DND-41 (cell line): ENCODE data around the gene CACNA2D1.

ENCODE experiments used
- ATAC-seq: fragments of 200-7000 bp; cut with Tn5 transposase; 3 replicates; pipeline ENCODE4 v1.9.1; 2021; ENCODE audit warnings: low read depth; ENCODE audit not compliant: insufficient read depth
- DNase-seq: peaks from one replicate; pipeline ENCODE4 v3.0.0-alpha.2; 2020
- H2AFZ ChIP-seq: 2 replicates; pipeline ENCODE4 v1.6.0; 2012; ENCODE audit warnings: low read depth, low read length
- H3K27ac ChIP-seq: 2 replicates; pipeline ENCODE4 v1.5.1; 2012; ENCODE audit warnings: low read length, inconsistent platforms
- H3K27me3 ChIP-seq: fragments of 200-600 bp; sonication (generic); 2 replicates; pipeline ENCODE4 v1.6.0; 2012; ENCODE audit warnings: low read length, mild to moderate bottlenecking, inconsistent platforms; ENCODE audit not compliant: insufficient read depth, poor library complexity
- H3K36me3 ChIP-seq: 2 replicates; pipeline ENCODE4 v1.5.1; 2012; ENCODE audit warnings: low read length, inconsistent platforms; ENCODE audit not compliant: insufficient read depth
- H3K4me1 ChIP-seq: 2 replicates; pipeline ENCODE4 v1.5.1; 2012; ENCODE audit warnings: mild to moderate bottlenecking, low read length; ENCODE audit not compliant: insufficient read depth
- H3K4me2 ChIP-seq: 2 replicates; pipeline ENCODE4 v1.6.0; 2012; ENCODE audit warnings: mild to moderate bottlenecking, moderate library complexity, low read length, inconsistent platforms; ENCODE audit not compliant: insufficient read depth
- H3K4me3 ChIP-seq, 2 experiments: fragments of 200-600 bp in 1 of 2; shearing (Covaris generic) in 1 of 2; 2 replicates each; pipeline ENCODE4 v1.5.1; 2012 to 2016; ENCODE audit warnings: inconsistent platforms in 2 of 2, low read length in 2 of 2, mild to moderate bottlenecking in 2 of 2, low read depth in 1 of 2, moderate library complexity in 1 of 2
- H3K79me2 ChIP-seq: 2 replicates; pipeline ENCODE4 v1.6.0; 2012; ENCODE audit warnings: low read length, inconsistent platforms; ENCODE audit not compliant: insufficient read depth
- H3K9ac ChIP-seq: 2 replicates; pipeline ENCODE4 v1.6.0; 2012; ENCODE audit warnings: low read depth, mild to moderate bottlenecking, inconsistent platforms, low read length, moderate library complexity
- H3K9me3 ChIP-seq: 2 replicates; pipeline ENCODE4 v1.5.1; 2012; ENCODE audit warnings: low read length, moderate library complexity, mild to moderate bottlenecking, inconsistent platforms; ENCODE audit not compliant: insufficient read depth, severe bottlenecking
- H4K20me1 ChIP-seq: 2 replicates; pipeline ENCODE4 v1.6.0; 2012; ENCODE audit warnings: low read length; ENCODE audit not compliant: insufficient read depth
- EZH2 ChIP-seq: IDR thresholded peaks from 3 replicates; pipeline ENCODE4 v1.6.1; 2012; ENCODE audit warnings: borderline replicate concordance, low read depth, mild to moderate bottlenecking, moderate library complexity, low read length, inconsistent platforms; ENCODE audit not compliant: severe bottlenecking
- TF ChIP-seq, protein P1 (sequence below): IDR thresholded peaks from 2 replicates; pipeline ENCODE4 v1.5.1; 2012; ENCODE audit warnings: borderline replicate concordance, low read length, moderate library complexity, mild to moderate bottlenecking; ENCODE audit not compliant: poor library complexity, severe bottlenecking; ENCODE audit errors: extremely low read depth

Gene CACNA2D1

DNA sequence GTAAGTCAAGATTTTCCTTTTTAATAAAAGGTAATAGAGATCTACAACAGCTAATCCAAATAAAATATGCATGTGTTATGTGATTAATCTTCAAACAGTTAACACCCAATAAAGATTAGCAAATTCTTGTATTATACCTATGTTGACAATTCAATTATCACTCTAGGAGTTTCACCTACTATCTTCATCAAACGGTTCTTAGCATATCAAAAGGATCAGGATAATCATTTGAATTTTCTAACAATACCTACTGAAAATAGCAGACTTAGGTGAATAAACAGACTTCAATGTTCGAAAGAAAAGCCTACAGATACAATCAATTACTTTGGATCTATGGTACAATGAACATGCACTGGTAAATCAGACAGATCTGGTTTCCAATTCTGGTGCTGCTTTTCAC is 268.3 kb downstream of the CACNA2D1 start:
- no peak for TF ChIP-seq EZH2
- TF ChIP-seq, protein P1, sequence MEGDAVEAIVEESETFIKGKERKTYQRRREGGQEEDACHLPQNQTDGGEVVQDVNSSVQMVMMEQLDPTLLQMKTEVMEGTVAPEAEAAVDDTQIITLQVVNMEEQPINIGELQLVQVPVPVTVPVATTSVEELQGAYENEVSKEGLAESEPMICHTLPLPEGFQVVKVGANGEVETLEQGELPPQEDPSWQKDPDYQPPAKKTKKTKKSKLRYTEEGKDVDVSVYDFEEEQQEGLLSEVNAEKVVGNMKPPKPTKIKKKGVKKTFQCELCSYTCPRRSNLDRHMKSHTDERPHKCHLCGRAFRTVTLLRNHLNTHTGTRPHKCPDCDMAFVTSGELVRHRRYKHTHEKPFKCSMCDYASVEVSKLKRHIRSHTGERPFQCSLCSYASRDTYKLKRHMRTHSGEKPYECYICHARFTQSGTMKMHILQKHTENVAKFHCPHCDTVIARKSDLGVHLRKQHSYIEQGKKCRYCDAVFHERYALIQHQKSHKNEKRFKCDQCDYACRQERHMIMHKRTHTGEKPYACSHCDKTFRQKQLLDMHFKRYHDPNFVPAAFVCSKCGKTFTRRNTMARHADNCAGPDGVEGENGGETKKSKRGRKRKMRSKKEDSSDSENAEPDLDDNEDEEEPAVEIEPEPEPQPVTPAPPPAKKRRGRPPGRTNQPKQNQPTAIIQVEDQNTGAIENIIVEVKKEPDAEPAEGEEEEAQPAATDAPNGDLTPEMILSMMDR: no peak
- no peak for DNase-seq
- no peak overlapping the region for H2AFZ ChIP-seq

DNA sequence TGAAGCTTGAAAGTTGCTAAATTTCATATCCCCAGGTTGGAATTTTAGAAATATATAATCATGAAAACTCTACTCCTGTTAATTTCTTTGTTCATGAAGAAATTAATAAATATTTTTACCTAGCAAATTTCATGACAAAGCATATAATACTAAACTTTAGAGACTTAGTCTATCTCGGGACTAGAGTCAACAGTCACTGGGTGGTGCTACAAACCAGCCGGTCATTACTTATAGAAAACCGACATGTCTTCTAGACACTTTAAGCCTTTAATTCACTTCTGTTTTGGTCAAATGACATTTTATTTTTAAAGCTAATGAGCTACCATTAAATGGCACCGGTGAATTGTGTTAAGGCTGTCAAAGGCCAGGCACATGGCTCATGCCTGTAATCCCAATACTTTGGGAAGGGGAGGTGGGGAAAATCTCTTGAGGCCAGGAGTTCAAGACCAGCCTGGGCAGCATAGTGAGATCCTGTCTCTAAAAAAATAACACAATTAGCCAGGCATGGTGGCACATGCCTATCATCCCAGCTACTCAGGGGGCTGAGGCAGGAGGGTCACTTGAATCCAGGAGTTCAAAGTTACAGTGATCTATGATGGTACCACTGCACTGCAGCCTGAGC is 270.1 kb downstream of the CACNA2D1 start:
- TF ChIP-seq EZH2: no peak
- TF ChIP-seq, protein P1: no peak

More for the DNA sequence above, 268.3 kb downstream of the CACNA2D1 start:
- Histone ChIP-seq H3K79me2 (no peaks in the 10 kb centered on the region), H3K27me3 (no peaks in the 10 kb centered on the region), H3K9me3 (no peaks in the 10 kb centered on the region), H3K9ac (no peak overlapping the region), H3K4me2 (no peak overlapping the region), H3K4me1 (no peaks in the 10 kb centered on the region), H3K4me3 (no peak overlapping the region), H3K27ac (no peak overlapping the region), H4K20me1 (no peaks in the 10 kb centered on the region), H3K36me3 (no peaks in the 10 kb centered on the region)
- ATAC-seq: no peak

DNA sequence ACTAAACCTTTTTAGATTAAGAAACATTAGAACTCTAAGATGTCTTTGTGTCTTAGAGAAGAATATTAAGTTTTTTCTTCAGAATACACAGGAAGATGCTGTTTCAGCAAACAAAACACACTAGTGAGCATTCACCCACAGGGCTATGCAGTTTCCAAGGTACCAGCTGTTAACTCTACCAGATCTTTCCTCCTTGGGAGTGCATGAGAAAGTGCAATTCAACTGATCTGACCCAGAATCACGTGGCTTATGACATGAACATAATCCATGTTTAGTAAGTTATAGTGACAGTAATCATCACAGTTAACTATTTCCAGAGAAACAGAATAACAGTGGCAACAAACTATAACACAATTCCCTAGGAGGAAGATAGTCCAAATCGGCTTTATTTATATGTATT is 270.7 kb downstream of the CACNA2D1 start:
- no peak overlapping the region for H3K9ac ChIP-seq
- no peak overlapping the region for H3K27ac ChIP-seq
- ATAC-seq: no peak

More for the DNA sequence above, 270.1 kb downstream of the CACNA2D1 start:
- Histone ChIP-seq H3K79me2 (no peaks in the 10 kb centered on the region), H3K4me3 (no peak overlapping the region), H3K4me1 (no peaks in the 10 kb centered on the region), H2AFZ (no peak overlapping the region), H3K27ac (no peak overlapping the region), H3K27me3 (no peaks in the 10 kb centered on the region), H3K4me2 (no peak overlapping the region), H4K20me1 (no peaks in the 10 kb centered on the region), H3K9me3 (no peaks in the 10 kb centered on the region), H3K9ac (no peak overlapping the region), H3K36me3 (no peaks in the 10 kb centered on the region)
- ATAC-seq: no peak
- no peak for DNase-seq

More for the DNA sequence above, 270.7 kb downstream of the CACNA2D1 start:
- no peaks in the 10 kb centered on the region for H3K9me3 ChIP-seq
- no peak overlapping the region for H2AFZ ChIP-seq
- no peak for TF ChIP-seq EZH2
- TF ChIP-seq, protein P1: no peak
- no peak overlapping the region for H3K4me3 ChIP-seq
- no peaks in the 10 kb centered on the region for H3K36me3 ChIP-seq
- H4K20me1 ChIP-seq: no peaks in the 10 kb centered on the region
- no peaks in the 10 kb centered on the region for H3K79me2 ChIP-seq
- no peaks in the 10 kb centered on the region for H3K4me1 ChIP-seq
- DNase-seq: no peak
- H3K4me2 ChIP-seq: no peak overlapping the region
- no peaks in the 10 kb centered on the region for H3K27me3 ChIP-seq
